ENCODE measurements around the gene C14orf132.

Gene C14orf132

GRCh38 chr14:96136371-96137005 is 97.3 kb downstream of the C14orf132 start:
- in situ Hi-C loops (cut with MboI; ENCODE audit: low sequenced_read_pairs) = no loop called here

GRCh38 chr14:96138241-96138640 is 99.1 kb downstream of the C14orf132 start:
- in situ Hi-C loops (cut with MboI; ENCODE audit: low sequenced_read_pairs) = no loop called here

GRCh38 chr14:96139169-96139568 is 100.0 kb downstream of the C14orf132 start:
- in situ Hi-C loops (cut with MboI; ENCODE audit: low sequenced_read_pairs) = no loop called here

GRCh38 chr14:96139879-96140278 is 100.7 kb downstream of the C14orf132 start:
- in situ Hi-C loops (cut with MboI; ENCODE audit: low sequenced_read_pairs) = no loop called here

GRCh38 chr14:96140952-96141351 is 101.8 kb downstream of the C14orf132 start:
- in situ Hi-C loops (cut with MboI; ENCODE audit: low sequenced_read_pairs) = no loop called here

Measured in HL-60/S4 treated with retinoic acid at 250 ng/mL for 4 days and 3 days (cell line).